HL-60 (cell line): ENCODE results near the gene U2AF1L4.

Experiments
- CTCF ChIP-seq: IDR thresholded peaks from one replicate; pipeline ENCODE4 v1.5.1; 2011; ENCODE audit warnings: low read length, control low read depth, inconsistent platforms; ENCODE audit not compliant: insufficient read depth
- POLR2AphosphoS5 ChIP-seq: IDR thresholded peaks from 2 replicates; pipeline ENCODE4 v1.6.1; 2012; ENCODE audit warnings: low read depth
- REST ChIP-seq: IDR thresholded peaks from 2 replicates; pipeline ENCODE4 v1.6.1; 2012; ENCODE audit warnings: low read depth; ENCODE audit not compliant: insufficient replicate concordance

- TF ChIP-seq CTCF (no peak), POLR2AphosphoS5 (no peak), REST (no peak)
These were observed 31.0 kb upstream of the U2AF1L4 start for GRCh38 chr19:35776102-35776788.
